HCT116 (cell line): ENCODE data around the gene SCYGR4. TPM values are rescaled to one million over a fixed set of nuclear protein-coding genes. Genes with fewer than 3 reads are reported as not detected.

Experiments used
- ATAC-seq: fragments of 200-7000 bp; cut with Tn5 transposase; 2 replicates; pipeline ENCODE4 v1.9.1; 2020; ENCODE audit warnings: mild to moderate bottlenecking, moderate library complexity
- BruUV-seq: library from RNA; stranded (reverse); fragments of 400-500 nt; replicated peaks from 2 replicates; lab custom pipeline; 2021; lab: Mats Ljungman, UMichigan
- CTCF ChIA-PET: fragments of 300-600 bp; sonication (Branson Sonifier 250); formaldehyde crosslinking; loops from one replicate; lab custom pipeline; 2021; ENCODE audit warnings: antibody characterized with exemption; lab: Charles Lee
- POLR2A ChIA-PET: fragments of 300-600, 350-600 bp; sonication (Branson Sonifier 250); formaldehyde crosslinking; loops from one replicate; lab custom pipeline; 2021; ENCODE audit warnings: antibody characterized with exemption; lab: Charles Lee
- RAD21 ChIA-PET, 2 experiments: fragments of 300-600 bp; sonication (Branson Sonifier 250); formaldehyde crosslinking; loops; one replicate each; lab custom pipeline; 2023; ENCODE audit warnings: low total read pairs in 2 of 2; ENCODE audit not compliant: uncharacterized antibody in 2 of 2, unreplicated experiment in 2 of 2, low non-redundant PET in 1 of 2; lab: Charles Lee
- DNase-seq: peaks from one replicate; pipeline ENCODE4 v3.0.0-alpha.2; 2010; ENCODE audit warnings: low read depth, low spot score
- H2AFZ ChIP-seq: fragments of 200-600 bp; shearing (Covaris generic), sonication (generic); 2 replicates; pipeline ENCODE4 v1.6.1; 2017; ENCODE audit warnings: low read depth, mixed run types, mixed read lengths, antibody characterized with exemption, low read length; ENCODE audit not compliant: poor library complexity, severe bottlenecking
- H3K27ac ChIP-seq: 2 replicates; pipeline ENCODE4 v1.5.1; 2012; ENCODE audit warnings: low read depth, low read length
- H3K27me3 ChIP-seq: fragments of 200-600 bp; sonication (generic); 2 replicates; pipeline ENCODE4 v1.6.1; 2016; ENCODE audit warnings: mixed run types, low read length, mixed read lengths; ENCODE audit not compliant: insufficient read depth
- H3K36me3 ChIP-seq, 2 experiments: fragments of 200-500 bp in 1 of 2; fragments of 200-600 bp in 1 of 2; sonication (Bioruptor generic) in 1 of 2; sonication (generic) in 1 of 2; 2 replicates each; pipeline versions ENCODE4 v1.5.1 to v1.6.1; 2014 to 2016; ENCODE audit warnings: low read length in 2 of 2, inconsistent platforms in 1 of 2, mixed read lengths in 1 of 2, mixed run types in 1 of 2; ENCODE audit not compliant: insufficient read depth in 2 of 2, control insufficient read depth in 1 of 2
- H3K4me1 ChIP-seq, 2 experiments: fragments of 200-600 bp in 1 of 2; sonication (generic) in 1 of 2; 2 replicates each; pipeline versions ENCODE4 v1.5.1 to v1.6.1; 2012 to 2017; ENCODE audit warnings: low read length in 2 of 2, inconsistent platforms in 1 of 2, mild to moderate bottlenecking in 1 of 2, mixed read lengths in 1 of 2, mixed run types in 1 of 2, moderate library complexity in 1 of 2; ENCODE audit not compliant: insufficient read depth in 2 of 2, control insufficient read depth in 1 of 2
- H3K4me2 ChIP-seq: fragments of 200-600 bp; sonication (generic); 2 replicates; pipeline ENCODE4 v1.6.1; 2017; ENCODE audit warnings: mixed run types, low read length, mixed read lengths
- H3K4me3 ChIP-seq, 2 experiments: fragments of 200-600 bp in 1 of 2; sonication (generic) in 1 of 2; replicated peaks in 1 of 2; 2 replicates each; pipeline ENCODE4 v1.5.1; 2011 to 2016; ENCODE audit warnings: low read length in 2 of 2, control low read depth in 1 of 2, low read depth in 1 of 2, mild to moderate bottlenecking in 1 of 2, mixed read lengths in 1 of 2, mixed run types in 1 of 2
- H3K79me2 ChIP-seq: fragments of 200-600 bp; sonication (generic); 2 replicates; pipeline ENCODE4 v1.6.1; 2017; ENCODE audit warnings: mild to moderate bottlenecking, mixed run types, low read length, moderate library complexity, mixed read lengths; ENCODE audit not compliant: insufficient read depth
- H3K9ac ChIP-seq: fragments of 200-600 bp; sonication (generic); 2 replicates; pipeline ENCODE4 v1.6.1; 2016; ENCODE audit warnings: low read length, mixed read lengths
- H3K9me2 ChIP-seq: fragments of 200-600 bp; sonication (generic), shearing (Covaris generic); 2 replicates; pipeline ENCODE4 v1.6.1; 2017; ENCODE audit warnings: mixed run types, mild to moderate bottlenecking, moderate library complexity; ENCODE audit not compliant: insufficient read depth
- H3K9me3 ChIP-seq, 2 experiments: fragments of 200-500 bp in 1 of 2; fragments of 200-600 bp in 1 of 2; sonication (Bioruptor generic) in 1 of 2; sonication (generic) in 1 of 2; 2 replicates each; pipeline ENCODE4 v1.6.1; 2014 to 2017; ENCODE audit warnings: low read length in 2 of 2, mixed read lengths in 2 of 2, inconsistent platforms in 1 of 2, low read depth in 1 of 2, mild to moderate bottlenecking in 1 of 2, mixed run types in 1 of 2, moderate library complexity in 1 of 2; ENCODE audit not compliant: control insufficient read depth in 1 of 2, insufficient read depth in 1 of 2
- H4K20me1 ChIP-seq: fragments of 200-600 bp; sonication (generic), shearing (Covaris generic); 2 replicates; pipeline ENCODE4 v1.6.1; 2017; ENCODE audit warnings: mixed run types, mild to moderate bottlenecking, moderate library complexity; ENCODE audit not compliant: insufficient read depth
- ATF3 ChIP-seq: IDR thresholded peaks from 2 replicates; pipeline ENCODE4 v1.6.1; 2012
- CTCF ChIP-seq, 3 experiments: fragments of 200-600 bp in 1 of 3; sonication (generic) in 1 of 3; IDR thresholded peaks in 2 of 3; conservative IDR thresholded peaks in 1 of 3; 2 replicates each; pipeline ENCODE4 v1.5.1; 2012 to 2017; ENCODE audit warnings: low read depth in 2 of 3, low read length in 2 of 3, antibody characterized with exemption in 1 of 3, borderline replicate concordance in 1 of 3, control low read depth in 1 of 3, mild to moderate bottlenecking in 1 of 3, mixed read lengths in 1 of 3, mixed run types in 1 of 3, moderate library complexity in 1 of 3; ENCODE audit not compliant: insufficient read depth in 1 of 3
- EGR1 ChIP-seq: IDR thresholded peaks from 2 replicates; pipeline ENCODE4 v1.6.1; 2012; ENCODE audit warnings: low read depth
- ELF1 ChIP-seq: IDR thresholded peaks from 2 replicates; pipeline ENCODE4 v1.6.1; 2012; ENCODE audit warnings: low read depth, borderline replicate concordance
- EZH2 ChIP-seq: fragments of 200-600 bp; sonication (generic); IDR thresholded peaks from 2 replicates; pipeline ENCODE4 v1.6.1; 2017; ENCODE audit warnings: antibody characterized with exemption, mixed run types
- POLR2A ChIP-seq: IDR thresholded peaks from 2 replicates; pipeline ENCODE4 v1.7.0; 2011; ENCODE audit warnings: borderline replicate concordance; ENCODE audit not compliant: insufficient read depth, insufficient read length; ENCODE audit errors: extremely low read depth
- RAD21 ChIP-seq: IDR thresholded peaks from 2 replicates; pipeline ENCODE4 v1.6.1; 2012; ENCODE audit warnings: low read depth, mild to moderate bottlenecking
- SIN3A ChIP-seq: IDR thresholded peaks from 2 replicates; pipeline ENCODE4 v1.6.1; 2012; ENCODE audit warnings: low read depth
- SP1 ChIP-seq: IDR thresholded peaks from 2 replicates; pipeline ENCODE4 v1.6.1; 2012; ENCODE audit warnings: low read depth
- SRF ChIP-seq: IDR thresholded peaks from 2 replicates; pipeline ENCODE4 v1.6.1; 2012; ENCODE audit warnings: low read depth
- TCF7L2 ChIP-seq: IDR thresholded peaks from 2 replicates; pipeline ENCODE4 v1.7.0; 2011; ENCODE audit warnings: borderline replicate concordance, inconsistent platforms; ENCODE audit not compliant: insufficient read depth, insufficient read length; ENCODE audit errors: extremely low read depth
- YY1 ChIP-seq: IDR thresholded peaks from 2 replicates; pipeline ENCODE4 v1.6.1; 2011; ENCODE audit warnings: low read length, low read depth, moderate library complexity, mild to moderate bottlenecking; ENCODE audit not compliant: insufficient replicate concordance; ENCODE audit errors: extremely low read depth
- ZBTB33 ChIP-seq: IDR thresholded peaks from 2 replicates; pipeline ENCODE4 v1.6.1; 2011; ENCODE audit warnings: mild to moderate bottlenecking, low read length, moderate library complexity; ENCODE audit not compliant: insufficient replicate concordance; ENCODE audit errors: extremely low read depth
- ZFX ChIP-seq: fragments of 450-650 bp; IDR thresholded peaks from 2 replicates; pipeline ENCODE4 v1.6.1; 2017
- intact Hi-C: fragments of 100-400 bp; cut with micrococcal nuclease; formaldehyde crosslinking; loops from 2 replicates; pipeline ENCODE4 v1.10.0; 2022
- total RNA-seq: library from RNA; stranded (reverse); gene quantifications from one replicate; pipeline ENCODE4 v1.2.1, GENCODE V29; 2021; ENCODE audit not compliant: unreplicated experiment

The SCYGR4 gene
- total RNA-seq, 1 experiment from 2014 or later, result not detected

- H4K20me1 ChIP-seq, result no peaks in the 10 kb centered on the region
- H2AFZ ChIP-seq, result no peak overlapping the region
- H3K4me1 ChIP-seq, result no peaks in the 10 kb centered on the region
- no TSS peak for BruUV-seq
- DNase-seq (no peak), ATAC-seq (no peak)
- no peak overlapping the region for H3K9ac ChIP-seq
- ChIA-PET POLR2A (no interaction called here), CTCF (no interaction called here), RAD21 (no interaction called here)
- no peaks in the 10 kb centered on the region for H3K9me2 ChIP-seq
- TF ChIP-seq ELF1, result no peak
- TF ChIP-seq SIN3A, result no peak
- TF ChIP-seq ZFX, result no peak
- TF ChIP-seq ZBTB33, result no peak
- TF ChIP-seq YY1, result no peak
- TF ChIP-seq POLR2A, result no peak
- TF ChIP-seq TCF7L2, result no peak
- no peak for TF ChIP-seq SP1
- TF ChIP-seq EGR1, result no peak
- TF ChIP-seq SRF, result no peak
- intact Hi-C loops, result no loop called here
- H3K4me2 ChIP-seq, result no peak overlapping the region
- no peaks in the 10 kb centered on the region for H3K27me3 ChIP-seq
- H3K9me3 ChIP-seq, result no peaks in the 10 kb centered on the region
- no peaks in the 10 kb centered on the region; a peak in 1 of 4 replicates for H3K36me3 ChIP-seq
- no peak overlapping the region for H3K27ac ChIP-seq
- H3K4me3 ChIP-seq, result no peak overlapping the region
- no peaks in the 10 kb centered on the region for H3K79me2 ChIP-seq
Measured at GRCh38 chr2:227568852-227569169, 48.5 kb upstream of the SCYGR4 start.

GRCh38 chr2:227570615-227571014 is 46.7 kb upstream of the SCYGR4 start:
- Histone ChIP-seq H3K9me3 (no peaks in the 10 kb centered on the region), H3K27ac (no peak overlapping the region), H3K4me2 (no peak overlapping the region), H3K79me2 (no peaks in the 10 kb centered on the region), H3K9me2 (no peaks in the 10 kb centered on the region), H3K4me1 (no peaks in the 10 kb centered on the region), H2AFZ (no peak overlapping the region), H3K9ac (no peak overlapping the region), H3K36me3 (no peaks in the 10 kb centered on the region), H3K27me3 (no peaks in the 10 kb centered on the region), H4K20me1 (no peaks in the 10 kb centered on the region), H3K4me3 (no peak overlapping the region)
- DNase-seq, result no peak
- POLR2A ChIA-PET, result no interaction called here
- no TSS peak for BruUV-seq
- RAD21 ChIA-PET, result no interaction called here
- CTCF ChIA-PET, result no interaction called here
- intact Hi-C loops, result no loop called here
- ATAC-seq, result no peak
- no peak for TF ChIP-seq SRF
- TF ChIP-seq ATF3, result no peak
- TF ChIP-seq POLR2A, result no peak
- TF ChIP-seq RAD21, result no peak
- no peak for TF ChIP-seq EZH2
- no peak for TF ChIP-seq CTCF (IDR thresholded peaks at IDR 0.05 in 2 of 3, conservative IDR thresholded peaks at IDR 0.05 in 1 of 3; ENCODE audit: borderline replicate concordance in 1 of 3, insufficient read depth in 1 of 3, low read depth in 2 of 3, low read length in 2 of 3)
